Ovary (tissue), 9 donors: ENCODE results near the gene RASGRP3. TPM values are rescaled to one million over a fixed set of nuclear protein-coding genes. Genes with fewer than 3 reads are reported as not detected.
A peak's percentile ranks its signal among the peaks of the same experiment; 100 is the strongest.

ENCODE experiments used
- DNase-seq, 5 donors: peaks; one replicate each; pipeline ENCODE4 v3.0.0-alpha.2; 2019 to 2020
- H3K27ac ChIP-seq, 2 donors: fragments of 200-600 bp; one replicate each; pipeline versions ENCODE4 v1.5.1 to v1.8.0; 2019 to 2022
- H3K27me3 ChIP-seq: fragments of 200-600 bp; one replicate; pipeline ENCODE4 v1.8.0; 2022
- H3K36me3 ChIP-seq: fragments of 200-600 bp; sonication (generic); one replicate; pipeline ENCODE4 v1.5.1; 2019
- H3K4me1 ChIP-seq: one replicate; pipeline ENCODE4 v1.8.1; 2013; ENCODE audit warnings: mild to moderate bottlenecking, moderate library complexity; ENCODE audit not compliant: insufficient read depth
- H3K4me3 ChIP-seq: fragments of 200-600 bp; sonication (generic); one replicate; pipeline ENCODE4 v1.5.1; 2017
- H3K9me3 ChIP-seq, 2 donors: fragments of 200-600 bp in 1 of 2; sonication (generic) in 1 of 2; one replicate each; pipeline versions ENCODE4 v1.5.1 to v1.8.1; 2013 to 2019; ENCODE audit warnings: mild to moderate bottlenecking in 1 of 2, moderate library complexity in 1 of 2
- EP300 ChIP-seq: sonication (generic); formaldehyde crosslinking; IDR thresholded peaks from one replicate; pipeline ENCODE4 v1.6.1; 2017; ENCODE audit warnings: antibody characterized with exemption
- POLR2A ChIP-seq: fragments of 450-650 bp; IDR thresholded peaks from one replicate; pipeline ENCODE4 v1.6.1; 2017; ENCODE audit warnings: antibody characterized with exemption, mild to moderate bottlenecking, moderate library complexity
- WGBS, 3 donors: extraction: QIAGEN DNeasy Blood & Tissue Kit in 1 of 3; methylation state at CpG; one replicate each; pipeline versions ENCODE4 v1.1.5 to v1.1.7; 2013 to 2017; 5-methylcytosine and 5-hydroxymethylcytosine counted together
- intact Hi-C, 4 donors: fragments of 100-400 bp; cut with DNase I; formaldehyde crosslinking; loops; one replicate each; pipeline versions ENCODE4 v1.11.0 to v1.15.1; 2022 to 2023
- polyA plus RNA-seq, 2 donors: library from polyadenylated mRNA; stranded (reverse); fragments of 200-250 nt in 1 of 2; fragments of 350-450 nt in 1 of 2; fragmentation: Illumina TruSeq in 1 of 2; extraction: RNeasy Lipid Tissue Mini Kit (QIAGEN cat#74804) in 1 of 2; gene quantifications; one replicate each; pipeline ENCODE4 v1.2.3, GENCODE V29; 2013 to 2014
- total RNA-seq, 7 donors: library from RNA; depleted of rRNA in 2 of 7; stranded (reverse); fragments of >200 nt in 2 of 7; fragmentation: NEBNext Ultra II Directional in 3 of 7; extraction: Animal tissue kit (Norgen Biotek cat#: 25700) in 3 of 7; gene quantifications; one replicate each; pipeline versions ENCODE4 v1.1.0 to v1.2.4, GENCODE V29; 2016 to 2023
- TF ChIP-seq, protein P1 (sequence below), 3 donors: fragments of 450-650 bp in 2 of 3; fragments of 200-600 bp in 1 of 3; IDR thresholded peaks; one replicate each; pipeline versions ENCODE4 v1.5.1 to v1.8.0; 2016 to 2022; ENCODE audit warnings: antibody characterized with exemption in 3 of 3, mild to moderate bottlenecking in 1 of 3
- donor health status: DM: no; HTN: no; CAD: no; lungs with moderate emphysema.
- donor health status: DM: no; HTN: no; CAD: no.
- donor health status: Bipolar disorder and iron deficiency.
- donor health status: DM: yes; HTN: yes; CAD: no.
- donor health status: DM: no; HTN: no; CAD: no.
- donor health status: DM: yes; HTN: yes; CAD: no.

RASGRP3 gene
- total and polyA plus RNA-seq, 9 donors: 1.9 to 6.4 (median 3.0) TPM

DNA sequence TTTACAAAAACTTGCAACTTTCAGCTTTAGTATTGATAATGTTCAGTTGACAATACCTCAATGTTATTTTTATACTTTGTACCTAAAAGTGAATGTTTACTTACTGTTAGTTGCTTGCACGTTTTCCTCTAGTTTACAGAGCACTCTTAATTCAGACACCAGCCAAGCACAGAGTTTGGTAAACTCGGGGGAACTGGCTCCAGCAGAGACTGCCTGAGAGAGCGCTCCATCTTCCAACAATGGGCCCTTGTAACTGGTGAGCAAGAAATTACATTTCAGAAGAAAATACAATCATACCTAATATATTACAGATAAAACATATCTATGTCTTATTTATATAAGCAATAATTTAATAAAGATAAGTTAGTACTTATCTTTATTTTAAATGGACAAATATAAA, 118.9 kb downstream of the RASGRP3 start:
- Histone ChIP-seq H3K27me3 (no peaks in the 10 kb centered on the region), H3K27ac (no peak overlapping the region), H3K4me3 (no peak overlapping the region), H3K4me1 (peaks cover 2% of the 10 kb centered on the region), H3K9me3 (no peaks in the 10 kb centered on the region), H3K36me3 (no peaks in the 10 kb centered on the region)
- DNase-seq: no peak
- WGBS, 3 donors: 37 to 52% (median 45%) methylated on average over 3 of the region's 3 CpGs
- TF ChIP-seq EP300 (no peak), POLR2A (no peak)
- TF ChIP-seq, protein P1, sequence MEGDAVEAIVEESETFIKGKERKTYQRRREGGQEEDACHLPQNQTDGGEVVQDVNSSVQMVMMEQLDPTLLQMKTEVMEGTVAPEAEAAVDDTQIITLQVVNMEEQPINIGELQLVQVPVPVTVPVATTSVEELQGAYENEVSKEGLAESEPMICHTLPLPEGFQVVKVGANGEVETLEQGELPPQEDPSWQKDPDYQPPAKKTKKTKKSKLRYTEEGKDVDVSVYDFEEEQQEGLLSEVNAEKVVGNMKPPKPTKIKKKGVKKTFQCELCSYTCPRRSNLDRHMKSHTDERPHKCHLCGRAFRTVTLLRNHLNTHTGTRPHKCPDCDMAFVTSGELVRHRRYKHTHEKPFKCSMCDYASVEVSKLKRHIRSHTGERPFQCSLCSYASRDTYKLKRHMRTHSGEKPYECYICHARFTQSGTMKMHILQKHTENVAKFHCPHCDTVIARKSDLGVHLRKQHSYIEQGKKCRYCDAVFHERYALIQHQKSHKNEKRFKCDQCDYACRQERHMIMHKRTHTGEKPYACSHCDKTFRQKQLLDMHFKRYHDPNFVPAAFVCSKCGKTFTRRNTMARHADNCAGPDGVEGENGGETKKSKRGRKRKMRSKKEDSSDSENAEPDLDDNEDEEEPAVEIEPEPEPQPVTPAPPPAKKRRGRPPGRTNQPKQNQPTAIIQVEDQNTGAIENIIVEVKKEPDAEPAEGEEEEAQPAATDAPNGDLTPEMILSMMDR (IDR thresholded peaks at IDR 0.05): no peak
- intact Hi-C loops: loop anchor here in 1 of 4 donors (10.0 kb wide), 1 partner anchor 561 kb away; no protein-coding TSS in a partner anchor

DNA sequence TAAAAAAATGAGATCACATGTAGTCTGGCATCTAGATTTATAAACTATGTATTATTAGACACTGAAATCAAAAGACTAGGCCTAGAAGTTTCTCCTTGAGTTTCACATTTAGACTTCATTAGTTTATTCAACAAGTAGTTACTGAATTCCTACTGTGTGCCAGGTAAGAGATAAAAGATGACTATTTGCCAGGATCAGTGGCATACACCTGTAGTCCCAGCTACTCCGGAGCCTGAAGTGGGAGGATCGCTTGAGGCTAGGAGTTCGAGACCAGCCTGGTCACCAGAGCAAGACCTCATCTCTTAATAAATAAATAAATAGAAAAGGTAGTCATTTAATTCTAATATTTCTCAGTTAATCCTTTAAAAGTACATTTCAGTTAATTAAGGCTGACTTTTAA, 120.6 kb downstream of the RASGRP3 start:
- Histone ChIP-seq H3K4me1 (peaks cover 3% of the 10 kb centered on the region), H3K27ac (no peak overlapping the region), H3K9me3 (no peaks in the 10 kb centered on the region), H3K27me3 (no peaks in the 10 kb centered on the region), H3K4me3 (no peak overlapping the region), H3K36me3 (no peaks in the 10 kb centered on the region)
- WGBS, 3 donors: 42 to 71% (median 62%) methylated on average over 3 of the region's 3 CpGs
- no peak for TF ChIP-seq EP300
- intact Hi-C loops: loop anchor here in 1 of 4 donors (10.0 kb wide), 1 partner anchor 562 kb away; no protein-coding TSS in a partner anchor
- DNase-seq: no peak

DNA sequence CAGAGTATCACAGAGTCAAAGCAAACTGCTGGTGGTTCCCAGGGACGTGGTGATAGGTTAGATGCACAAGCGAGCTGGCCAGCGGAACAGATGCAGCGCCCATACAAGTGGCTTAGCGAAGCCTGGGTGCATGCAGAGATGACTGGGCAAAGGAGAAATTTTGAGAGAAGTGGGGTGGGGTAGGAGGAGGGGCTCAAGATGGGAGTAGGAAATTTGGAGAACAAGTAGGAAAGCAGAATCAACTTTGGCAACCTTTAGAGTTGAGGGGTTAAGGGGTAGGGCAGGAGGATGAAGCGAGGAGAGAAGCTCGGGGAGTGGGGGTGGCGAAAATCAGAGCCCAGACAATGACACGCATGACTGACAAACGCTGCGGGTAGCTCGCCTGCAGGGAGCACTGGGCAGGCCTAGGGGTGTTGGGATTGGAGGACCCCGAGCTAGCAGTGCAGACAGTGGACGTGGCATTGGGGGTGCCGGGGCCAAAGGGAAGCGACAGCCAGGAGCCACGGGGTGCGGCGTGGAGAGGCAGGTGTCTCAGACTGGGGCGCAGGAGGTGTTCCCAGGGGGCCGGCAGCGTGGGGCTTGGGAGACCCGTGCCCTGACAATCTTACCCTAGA, 122.2 kb downstream of the RASGRP3 start:
- DNase-seq: peak in 4 of 5 donors; percentile 16 to 41 (median 35)
- Histone ChIP-seq H3K4me1 (peaks cover 4% of the 10 kb centered on the region), H3K27me3 (no peaks in the 10 kb centered on the region), H3K27ac (peak overlapping the region in 1 of 2 donors; percentile 58), H3K9me3 (no peaks in the 10 kb centered on the region), H3K36me3 (no peaks in the 10 kb centered on the region), H3K4me3 (peak overlapping the region; percentile 96)
- TF ChIP-seq POLR2A: no peak
- TF ChIP-seq, protein P1 (IDR thresholded peaks at IDR 0.05): no peak
- TF ChIP-seq EP300: no peak
- 0 to 2% (median 1%) methylated on average over 23 of the region's 23 CpGs for WGBS, 3 donors
- intact Hi-C loops: loop anchor here in 1 of 4 donors (10.0 kb wide), 1 partner anchor 564 kb away; no protein-coding TSS in a partner anchor

DNA sequence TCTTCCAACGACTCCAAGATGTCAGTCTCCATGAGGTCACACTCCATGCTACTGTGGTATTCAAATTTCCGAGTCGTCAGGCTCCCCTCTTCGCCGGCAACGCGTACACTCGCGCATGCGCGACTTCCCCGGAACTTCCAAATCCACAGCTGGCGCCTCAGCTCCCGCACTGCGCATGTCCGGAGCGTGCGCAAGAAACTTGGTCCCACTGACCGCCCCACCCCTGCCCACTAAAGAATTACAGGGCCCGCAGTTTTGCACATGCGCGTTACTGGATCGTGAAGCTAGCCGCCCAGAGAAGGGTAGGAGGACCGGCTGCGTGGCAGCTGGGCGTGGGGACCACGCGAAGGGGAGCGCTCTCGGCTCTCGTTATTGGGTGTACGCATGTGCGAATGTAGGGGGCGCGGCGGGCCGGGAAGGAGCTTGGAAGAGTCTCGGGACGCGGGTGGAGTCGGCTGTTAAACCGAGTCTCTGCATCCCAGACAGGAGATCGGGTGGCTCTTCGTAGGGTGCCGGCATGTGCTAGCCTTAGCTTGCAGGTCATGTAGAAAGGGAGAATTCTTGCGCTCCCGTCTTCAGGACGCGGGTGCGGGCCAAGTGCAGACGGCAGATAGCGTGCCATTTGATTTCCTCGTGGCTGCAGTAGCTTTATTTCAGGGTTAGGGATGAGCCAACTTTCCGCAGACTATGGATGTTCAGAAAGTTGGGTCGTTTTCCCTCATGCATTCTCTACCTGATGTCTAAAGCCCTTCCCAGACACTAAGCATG, 122.9 kb downstream of the RASGRP3 start, which contains the start of gene FAM98A:
FAM98A (minus strand) TSS at position 125 of the 768 bp plus-strand sequence; CDS start at position 47, 78 bp downstream.
- H3K4me1 ChIP-seq: peaks cover 2% of the 10 kb centered on the region
- 0 to 1% (median 1%) methylated on average over 42 to 56 of the region's 56 CpGs for WGBS, 3 donors
- peak; percentile 98 to 100 (median 99) for DNase-seq
- intact Hi-C loops: loop anchor here in 1 of 4 donors (10.0 kb wide), 1 partner anchor 565 kb away; no protein-coding TSS in a partner anchor
- no peak for TF ChIP-seq EP300
- peak; percentile 4 for TF ChIP-seq POLR2A
- TF ChIP-seq, protein P1 (IDR thresholded peaks at IDR 0.05): peak in 1 of 3 donors; percentile 15
- no peaks in the 10 kb centered on the region for H3K27me3 ChIP-seq
- peak within 1 kb of the TSS in 1 of 2 donors; percentile 61 for H3K27ac ChIP-seq
- peak within 1 kb of the TSS; percentile 96 for H3K4me3 ChIP-seq
- no peaks in the 10 kb centered on the region for H3K36me3 ChIP-seq
- no peaks in the 10 kb centered on the region for H3K9me3 ChIP-seq
